IMR-90 (cell line): ENCODE measurements around the gene STAT1. TPM values are rescaled to one million over a fixed set of nuclear protein-coding genes. Genes with fewer than 3 reads are reported as not detected.

Experiments
- ATAC-seq: fragments of 200-7000 bp; cut with Tn5 transposase; 2 replicates; pipeline ENCODE4 v1.9.1; 2020; ENCODE audit warnings: low read depth, mild to moderate bottlenecking, moderate library complexity
- BruUV-seq: library from RNA; stranded (reverse); fragments of 400-500 nt; replicated peaks from 2 replicates; lab custom pipeline; 2021; lab: Mats Ljungman, UMichigan
- CTCF ChIA-PET: fragments of 300-600 bp; formaldehyde crosslinking; extraction: SDS; loops from one replicate; lab custom pipeline; 2021; ENCODE audit warnings: antibody characterized with exemption; lab: Yijun Ruan, JAX
- POLR2A ChIA-PET: fragments of 300-600 bp; sonication (Branson Sonifier 250); formaldehyde crosslinking; loops from one replicate; lab custom pipeline; 2022; ENCODE audit warnings: antibody characterized with exemption; ENCODE audit not compliant: unreplicated experiment; lab: Charles Lee
- DNase-seq: peaks from one replicate; pipeline ENCODE4 v3.0.0; 2013
- H2AFZ ChIP-seq: replicated peaks from 2 replicates; pipeline ENCODE3; 2013; ENCODE audit warnings: low read length, mild to moderate bottlenecking; ENCODE audit not compliant: poor library complexity
- H2AK5ac ChIP-seq: 2 replicates; pipeline ENCODE4 v1.6.1; 2013; ENCODE audit warnings: low read depth, low read length, inconsistent platforms
- H2AK9ac ChIP-seq: replicated peaks from 2 replicates; pipeline ENCODE3; 2013; ENCODE audit warnings: mild to moderate bottlenecking, low read depth, low read length, moderate library complexity; ENCODE audit not compliant: poor library complexity
- H2BK120ac ChIP-seq: 2 replicates; pipeline ENCODE4 v1.6.1; 2013; ENCODE audit warnings: low read depth, low read length, inconsistent platforms
- H2BK15ac ChIP-seq: 3 replicates; pipeline ENCODE4 v1.6.1; 2013; ENCODE audit warnings: low read depth, low read length, inconsistent platforms
- H2BK20ac ChIP-seq: 2 replicates; pipeline ENCODE4 v1.6.1; 2013; ENCODE audit warnings: low read depth, mild to moderate bottlenecking, inconsistent platforms, low read length, moderate library complexity
- H2BK5ac ChIP-seq: 2 replicates; pipeline ENCODE4 v1.6.1; 2013; ENCODE audit warnings: mild to moderate bottlenecking, low read depth, low read length, inconsistent platforms; ENCODE audit not compliant: poor library complexity, severe bottlenecking
- H3K14ac ChIP-seq: replicated peaks from 2 replicates; pipeline ENCODE4 v1.6.1; 2013; ENCODE audit warnings: low read depth, low read length, inconsistent platforms
- H3K18ac ChIP-seq: 2 replicates; pipeline ENCODE4 v1.6.1; 2013; ENCODE audit warnings: low read depth, low read length, control low read depth
- H3K23ac ChIP-seq: 2 replicates; pipeline ENCODE4 v1.6.1; 2013; ENCODE audit warnings: low read depth, low read length, inconsistent platforms
- H3K27ac ChIP-seq: 2 replicates; pipeline ENCODE4 v1.5.1; 2013; ENCODE audit warnings: mild to moderate bottlenecking, control low read depth, low read length; ENCODE audit not compliant: insufficient read depth
- H3K27me3 ChIP-seq: 2 replicates; pipeline ENCODE4 v1.6.1; 2013; ENCODE audit warnings: low read length; ENCODE audit not compliant: control insufficient read depth, insufficient read depth
- H3K36me3 ChIP-seq: 2 replicates; pipeline ENCODE4 v1.6.1; 2013; ENCODE audit warnings: low read length, mixed read lengths; ENCODE audit not compliant: control insufficient read depth, insufficient read depth
- H3K4ac ChIP-seq: 2 replicates; pipeline ENCODE4 v1.6.1; 2013; ENCODE audit warnings: low read depth, low read length, inconsistent platforms
- H3K4me1 ChIP-seq: 2 replicates; pipeline ENCODE4 v1.6.1; 2013; ENCODE audit warnings: low read length, mixed read lengths; ENCODE audit not compliant: control insufficient read depth, insufficient read depth
- H3K4me2 ChIP-seq: 2 replicates; pipeline ENCODE4 v1.6.1; 2013; ENCODE audit warnings: low read depth, mild to moderate bottlenecking, control low read depth, low read length, moderate library complexity
- H3K4me3 ChIP-seq: 2 replicates; pipeline ENCODE4 v1.5.1; 2013; ENCODE audit warnings: low read depth, mild to moderate bottlenecking, control low read depth, low read length, moderate library complexity; ENCODE audit not compliant: insufficient read depth
- H3K56ac ChIP-seq: 2 replicates; pipeline ENCODE4 v1.6.1; 2013; ENCODE audit warnings: low read length, inconsistent platforms; ENCODE audit not compliant: insufficient read depth; ENCODE audit errors: extremely low read depth
- H3K79me1 ChIP-seq, 2 experiments: 2 replicates each; pipeline ENCODE4 v1.6.1; 2013; ENCODE audit warnings: low read length in 2 of 2, inconsistent platforms in 1 of 2, low read depth in 1 of 2
- H3K9ac ChIP-seq: 2 replicates; pipeline ENCODE4 v1.6.1; 2013; ENCODE audit warnings: low read depth, low read length, control low read depth
- H3K9me1 ChIP-seq: 2 replicates; pipeline ENCODE4 v1.6.1; 2013; ENCODE audit warnings: low read length, inconsistent platforms; ENCODE audit not compliant: insufficient read depth
- H3K9me3 ChIP-seq: 2 replicates; pipeline ENCODE4 v1.6.1; 2013; ENCODE audit warnings: low read length; ENCODE audit not compliant: control insufficient read depth, insufficient read depth
- H4K20me1 ChIP-seq: 2 replicates; pipeline ENCODE4 v1.6.1; 2013; ENCODE audit warnings: low read length, inconsistent platforms; ENCODE audit not compliant: insufficient read depth
- H4K5ac ChIP-seq: 2 replicates; pipeline ENCODE4 v1.6.1; 2013; ENCODE audit warnings: mild to moderate bottlenecking, low read depth, low read length, control low read depth
- H4K8ac ChIP-seq, 2 experiments: 2 replicates each; pipeline ENCODE4 v1.6.1; 2013; ENCODE audit warnings: low read depth in 2 of 2, low read length in 2 of 2, control low read depth in 1 of 2, inconsistent platforms in 1 of 2
- H4K91ac ChIP-seq: 2 replicates; pipeline ENCODE4 v1.6.1; 2013; ENCODE audit warnings: low read depth, low read length, inconsistent platforms; ENCODE audit not compliant: insufficient read depth
- BHLHE40 ChIP-seq: fragments of 150-350 bp; IDR thresholded peaks from 2 replicates; pipeline ENCODE4 v1.6.1; 2016; ENCODE audit warnings: mild to moderate bottlenecking, low read depth, low read length
- CEBPB ChIP-seq: IDR thresholded peaks from 2 replicates; pipeline ENCODE4 v1.6.1; 2012; ENCODE audit warnings: low read depth, low read length, improper control_type of control experiment
- CHD1 ChIP-seq: IDR thresholded peaks from 2 replicates; pipeline ENCODE4 v1.6.1; 2012; ENCODE audit warnings: low read depth, low read length, improper control_type of control experiment
- CTCF ChIP-seq: conservative IDR thresholded peaks from 2 replicates; pipeline ENCODE4 v1.5.1; 2012; ENCODE audit warnings: mild to moderate bottlenecking, low read depth, low read length, improper control_type of control experiment
- ELK1 ChIP-seq: fragments of 150-350 bp; IDR thresholded peaks from 2 replicates; pipeline ENCODE4 v1.6.1; 2016; ENCODE audit warnings: low read depth, mild to moderate bottlenecking, low read length, moderate library complexity, borderline replicate concordance
- FOS ChIP-seq: fragments of 150-350 bp; IDR thresholded peaks from 2 replicates; pipeline ENCODE4 v1.6.1; 2016; ENCODE audit warnings: low read depth, low read length
- MAFK ChIP-seq: IDR thresholded peaks from 2 replicates; pipeline ENCODE4 v1.6.1; 2012; ENCODE audit warnings: low read depth, low read length, improper control_type of control experiment
- MAZ ChIP-seq: IDR thresholded peaks from 2 replicates; pipeline ENCODE4 v1.6.1; 2012; ENCODE audit warnings: low read depth, mild to moderate bottlenecking, low read length, improper control_type of control experiment, moderate library complexity, borderline replicate concordance
- MXI1 ChIP-seq: IDR thresholded peaks from 2 replicates; pipeline ENCODE4 v1.6.1; 2012; ENCODE audit warnings: low read depth, mild to moderate bottlenecking, low read length, moderate library complexity, borderline replicate concordance
- NFE2L2 ChIP-seq: fragments of 150-350 bp; IDR thresholded peaks from 2 replicates; pipeline ENCODE4 v1.6.1; 2016; ENCODE audit warnings: low read depth, mild to moderate bottlenecking, low read length
- POLR2A ChIP-seq: IDR thresholded peaks from 2 replicates; pipeline ENCODE4 v1.6.1; 2012; ENCODE audit warnings: mild to moderate bottlenecking, low read depth, low read length
- RAD21 ChIP-seq: IDR thresholded peaks from 2 replicates; pipeline ENCODE4 v1.6.1; 2012; ENCODE audit warnings: low read length, improper control_type of control experiment
- RCOR1 ChIP-seq: IDR thresholded peaks from 2 replicates; pipeline ENCODE4 v1.6.1; 2012; ENCODE audit warnings: mild to moderate bottlenecking, low read length, improper control_type of control experiment; ENCODE audit not compliant: insufficient replicate concordance
- RFX5 ChIP-seq: IDR thresholded peaks from 2 replicates; pipeline ENCODE4 v1.8.0; 2012; ENCODE audit warnings: low read depth, mild to moderate bottlenecking, low read length, moderate library complexity
- SMC3 ChIP-seq: fragments of 150-350 bp; IDR thresholded peaks from 2 replicates; pipeline ENCODE4 v1.6.1; 2016; ENCODE audit warnings: low read depth, mild to moderate bottlenecking, antibody characterized with exemption, low read length, moderate library complexity
- USF2 ChIP-seq: fragments of 150-350 bp; IDR thresholded peaks from 2 replicates; pipeline ENCODE4 v1.6.1; 2017; ENCODE audit warnings: mild to moderate bottlenecking, antibody characterized with exemption, low read length, low read depth
- WGBS, 2 experiments: methylation state at CpG; one replicate each; pipeline versions ENCODE4 v1.1.5 to v1.1.7; 2013; ENCODE audit warnings: missing lambda C conversion rate in 2 of 2; ENCODE audit not compliant: insufficient read length in 1 of 2; ENCODE audit errors: extremely low coverage in 2 of 2; 5-methylcytosine and 5-hydroxymethylcytosine counted together
- dilution Hi-C: fragments of 300-500 bp; cut with HindIII; formaldehyde crosslinking; loops from one replicate; pipeline ENCODE4 v1.14.3; 2018; ENCODE audit warnings: low sequenced_read_pairs; ENCODE audit not compliant: unreplicated experiment
- in situ Hi-C: fragments of 300-500 bp; cut with MboI; formaldehyde crosslinking; loops from 3 replicates; pipeline ENCODE4 v1.14.3; 2019; ENCODE audit warnings: low sequenced_read_pairs, inconsistent platforms, mixed read lengths
- intact Hi-C: fragments of 100-400 bp; cut with micrococcal nuclease; formaldehyde crosslinking; loops from 2 replicates; pipeline ENCODE4 v1.10.0; 2022
- polyA plus RNA-seq, 3 experiments: library from polyadenylated mRNA; depleted of rRNA; stranded (reverse); fragments of >200 nt; gene quantifications; 2 replicates each; pipeline ENCODE4 v1.2.3, GENCODE V29; 2012; ENCODE audit warnings: low replicate concordance in 1 of 3
- total RNA-seq: library from RNA; depleted of rRNA; stranded (reverse); fragments of >200 nt; gene quantifications from 2 replicates; pipeline ENCODE4 v1.2.3, GENCODE V29; 2012

STAT1 gene
- total and polyA plus RNA-seq, 2 of the 4 experiments (the other 2 are of a cell fraction) = 43.2 to 67.9 TPM

- DNase-seq = no peak
- Histone ChIP-seq H3K56ac (no peak overlapping the region), H3K9me1 (peaks cover 15% of the 10 kb centered on the region), H3K36me3 (peaks cover 66% of the 10 kb centered on the region), H3K23ac (no peak overlapping the region), H3K9me3 (no peaks in the 10 kb centered on the region), H4K20me1 (peaks cover 15% of the 10 kb centered on the region; the same call in 1 of the 2 replicates), H3K27me3 (no peaks in the 10 kb centered on the region), H3K27ac (no peak overlapping the region), H2BK15ac (no peak overlapping the region), H2BK20ac (no peak overlapping the region), H3K4me2 (no peak overlapping the region), H4K91ac (no peak overlapping the region), H3K18ac (no peak overlapping the region), H2AK5ac (no peak overlapping the region), H3K14ac (no peak overlapping the region), H3K4ac (no peak overlapping the region), H3K9ac (no peak overlapping the region), H4K5ac (no peak overlapping the region), H2BK120ac (no peak overlapping the region), H2AK9ac (no peak overlapping the region), H3K79me1 (peaks cover 0 to 16% of the 10 kb centered on the region in 2 experiments; a peak in 1 of 4 replicates), H3K4me1 (no peaks in the 10 kb centered on the region), H2BK5ac (no peak overlapping the region), H2AFZ (no peak overlapping the region), H4K8ac (no peak overlapping the region), H3K4me3 (no peak overlapping the region)
- dilution Hi-C loops (no loop called here), in situ Hi-C loops (no loop called here), intact Hi-C loops (no loop called here)
- ChIA-PET CTCF (no interaction called here), POLR2A (no interaction called here)
- no CpG with 5 or more reads among the region's 1 CpG for WGBS, 2 experiments
- ATAC-seq = no peak
- BruUV-seq = no TSS peak
- TF ChIP-seq SMC3 (no peak), BHLHE40 (no peak), RCOR1 (no peak), ELK1 (no peak), POLR2A (no peak), USF2 (no peak), MXI1 (no peak), CEBPB (no peak), CTCF (no peak), MAZ (no peak), RFX5 (no peak), NFE2L2 (no peak), RAD21 (no peak), FOS (no peak), CHD1 (no peak), MAFK (no peak)
Measured at GRCh38 chr2:190987116-190987515, 26.9 kb downstream of the STAT1 start.
